Astrocyte of the cerebellum (primary cell): ENCODE data around the gene DLGAP1.

Experiments
- DNase-seq: peaks from one replicate; pipeline ENCODE4 v3.0.0-alpha.2; 2011; ENCODE audit warnings: low read depth
- H3K4me3 ChIP-seq: 2 replicates; pipeline ENCODE4 v1.5.1; 2011; ENCODE audit warnings: mild to moderate bottlenecking, low read depth, low read length, moderate library complexity
- CTCF ChIP-seq: IDR thresholded peaks from 2 replicates; pipeline ENCODE4 v1.5.1; 2012; ENCODE audit warnings: low read length, low read depth, moderate library complexity, mild to moderate bottlenecking; ENCODE audit errors: missing control alignments
- in situ Hi-C: cut with HindIII; loops from 2 replicates; pipeline ENCODE4 v1.10.0; 2017; ENCODE audit warnings: low sequenced_read_pairs

DLGAP1 gene

GRCh38 chr18:3720159-3720558 lies 734.9 kb downstream of the DLGAP1 start:
- no peak overlapping the region for H3K4me3 ChIP-seq
- DNase-seq: no peak
- in situ Hi-C loops: no loop called here
- TF ChIP-seq CTCF: no peak

DNA sequence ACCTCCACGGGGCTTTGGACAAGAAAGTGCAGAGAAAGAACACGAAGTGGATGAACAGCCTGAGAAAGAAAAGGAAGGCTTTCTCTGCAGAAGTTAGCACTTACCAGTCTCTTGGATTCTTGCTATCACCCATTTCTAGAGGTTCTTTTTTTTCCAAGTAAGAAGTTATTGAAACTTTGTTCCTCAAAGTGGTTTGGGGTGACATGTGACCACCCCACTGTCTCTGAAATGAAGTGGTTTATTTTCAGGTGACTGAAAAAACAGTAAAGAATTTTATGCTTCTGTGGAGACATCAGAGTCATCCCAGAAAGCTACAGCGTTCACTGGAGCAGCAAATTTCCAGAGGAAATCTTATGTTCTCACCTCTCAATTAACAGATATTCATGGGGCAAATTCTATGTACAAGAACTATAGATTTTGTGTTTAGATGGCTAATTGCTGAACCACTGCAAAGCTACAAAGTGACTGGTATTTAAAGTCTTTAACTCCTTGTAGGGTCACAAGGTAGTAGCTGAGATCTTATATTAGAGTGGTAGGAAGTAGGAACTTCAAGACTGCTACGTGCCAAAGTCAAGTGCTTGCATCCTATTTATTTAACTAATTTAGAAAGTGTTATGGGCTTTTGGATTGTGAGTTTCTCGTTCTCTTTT lies 737.6 kb downstream of the DLGAP1 start:
- TF ChIP-seq CTCF: no peak
- DNase-seq: no peak
- in situ Hi-C loops: no loop called here
- H3K4me3 ChIP-seq: no peak overlapping the region

DNA sequence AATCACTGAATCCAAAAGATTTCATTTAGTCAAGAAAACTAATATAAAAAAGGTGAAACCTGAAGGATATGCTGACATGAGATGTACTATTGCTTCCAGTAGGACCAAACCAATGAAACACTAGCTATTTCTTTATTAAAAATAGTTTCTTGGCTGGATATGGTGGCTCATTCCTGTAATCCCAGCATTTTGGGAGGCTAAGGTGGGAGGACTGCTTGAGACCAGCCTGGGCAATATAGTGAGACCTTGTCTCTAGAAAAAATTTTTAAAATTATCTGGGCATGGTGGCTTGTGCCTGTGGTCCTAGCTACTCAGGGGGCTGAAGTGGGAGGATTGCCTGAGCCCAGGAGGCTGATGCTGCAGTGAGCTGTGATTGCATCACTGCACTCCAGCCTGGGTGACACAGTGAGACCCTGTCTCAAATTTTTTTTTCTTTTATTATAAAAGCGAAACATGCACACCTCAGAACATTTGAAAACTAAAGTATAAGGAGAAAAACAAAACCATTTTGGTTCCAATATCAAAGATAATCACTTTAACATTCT lies 738.9 kb downstream of the DLGAP1 start:
- TF ChIP-seq CTCF: no peak
- no peak overlapping the region for H3K4me3 ChIP-seq
- DNase-seq: no peak
- in situ Hi-C loops: no loop called here

GRCh38 chr18:3715231-3716080 lies 739.7 kb downstream of the DLGAP1 start:
- in situ Hi-C loops: no loop called here
- no peak for TF ChIP-seq CTCF
- no peak for DNase-seq
- no peak overlapping the region for H3K4me3 ChIP-seq

DNA sequence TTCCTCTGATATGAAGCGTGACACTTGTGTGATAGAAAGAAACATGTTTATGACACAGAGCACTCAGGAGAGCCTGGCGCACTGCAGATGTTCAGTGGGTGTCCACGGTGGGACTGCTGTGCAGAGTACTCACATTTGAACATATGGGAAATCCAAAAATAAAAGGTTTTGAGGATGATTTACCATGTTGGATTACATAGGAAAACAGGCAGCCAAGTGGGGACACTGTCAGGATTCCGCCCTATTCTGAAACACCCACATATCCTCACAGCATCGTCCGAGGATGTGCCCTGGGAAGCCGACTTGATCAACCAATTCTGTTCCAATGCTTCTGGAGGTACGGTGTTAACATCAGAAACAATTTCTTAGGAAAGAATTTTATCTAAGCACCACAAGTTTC lies 741.4 kb downstream of the DLGAP1 start:
- no peak overlapping the region for H3K4me3 ChIP-seq
- DNase-seq: no peak
- no peak for TF ChIP-seq CTCF
- in situ Hi-C loops: no loop called here

DNA sequence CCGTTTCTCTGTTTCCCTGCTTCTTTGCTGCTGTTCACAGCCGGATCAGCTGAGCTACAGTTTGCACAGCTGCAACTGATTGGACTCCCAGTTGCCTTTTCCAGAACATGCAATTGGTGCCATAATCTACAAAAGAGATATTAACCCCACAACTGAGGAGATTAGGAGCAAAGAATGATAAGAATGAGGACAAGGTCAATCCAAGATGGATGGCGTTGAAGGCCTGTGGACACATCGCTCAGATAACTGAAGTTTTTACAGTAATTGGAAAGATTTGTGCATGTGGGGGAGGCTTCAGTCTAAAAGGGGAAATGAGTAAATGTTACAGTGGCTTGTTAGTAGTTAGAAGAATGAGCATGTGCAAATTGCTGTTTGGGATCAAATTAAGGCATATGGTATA lies 741.9 kb downstream of the DLGAP1 start:
- H3K4me3 ChIP-seq: no peak overlapping the region
- no peak for DNase-seq
- no peak for TF ChIP-seq CTCF
- in situ Hi-C loops: no loop called here
